Neural progenitor cell (in vitro differentiated cells): ENCODE results near the gene IRGC. TPM values are rescaled to one million over a fixed set of nuclear protein-coding genes. Genes with fewer than 3 reads are reported as not detected.

ENCODE experiments used
- DNase-seq: peaks from one replicate; pipeline ENCODE4 v3.0.0-alpha.2; 2016; ENCODE audit warnings: low spot score
- H2AFZ ChIP-seq: fragments of 200-600 bp; sonication (generic); replicated peaks from 2 replicates; pipeline ENCODE4 v1.6.1; 2016; ENCODE audit warnings: antibody characterized with exemption
- H3F3A ChIP-seq: fragments of 200-600 bp; sonication (generic); 2 replicates; pipeline ENCODE4 v1.6.1; 2016; ENCODE audit warnings: antibody characterized with exemption, low read depth
- H3K27ac ChIP-seq: fragments of 200-600 bp; sonication (generic); 2 replicates; pipeline ENCODE4 v1.5.1; 2016; ENCODE audit warnings: mild to moderate bottlenecking
- H3K27me3 ChIP-seq: fragments of 200-600 bp; sonication (generic); 2 replicates; pipeline ENCODE4 v1.6.1; 2016; ENCODE audit warnings: mild to moderate bottlenecking, moderate library complexity
- H3K36me3 ChIP-seq: fragments of 200-600 bp; sonication (generic); 2 replicates; pipeline ENCODE4 v1.5.1; 2016
- H3K4me1 ChIP-seq: fragments of 200-600 bp; sonication (generic); 2 replicates; pipeline ENCODE4 v1.6.1; 2016; ENCODE audit warnings: mixed run types
- H3K4me2 ChIP-seq: fragments of 200-600 bp; sonication (generic); 2 replicates; pipeline ENCODE4 v1.6.1; 2016
- H3K4me3 ChIP-seq: fragments of 200-600 bp; sonication (generic); 2 replicates; pipeline ENCODE4 v1.5.1; 2016
- H3K79me2 ChIP-seq: fragments of 200-600 bp; sonication (generic); 2 replicates; pipeline ENCODE4 v1.6.1; 2016; ENCODE audit warnings: low read depth
- H3K9ac ChIP-seq: fragments of 200-600 bp; sonication (generic); 2 replicates; pipeline ENCODE4 v1.6.1; 2016
- H3K9me3 ChIP-seq: fragments of 200-600 bp; sonication (generic); 2 replicates; pipeline ENCODE4 v1.5.1; 2016; ENCODE audit warnings: low read depth
- H4K20me1 ChIP-seq: fragments of 200-600 bp; sonication (generic); 2 replicates; pipeline ENCODE4 v1.6.1; 2016; ENCODE audit warnings: low read depth
- H3K27ac Mint-ChIP-seq: 3 replicates; pipeline ENCODE4 v1.8.0; 2021; ENCODE audit warnings: mixed read lengths
- H3K27me3 Mint-ChIP-seq: 2 replicates; pipeline ENCODE4 v1.8.0; 2022; ENCODE audit warnings: low read depth, mild to moderate bottlenecking, inconsistent platforms, moderate library complexity, mixed read lengths; ENCODE audit not compliant: insufficient read depth
- H3K36me3 Mint-ChIP-seq: 3 replicates; pipeline ENCODE4 v1.8.0; 2021; ENCODE audit warnings: mixed read lengths
- H3K4me1 Mint-ChIP-seq: 3 replicates; pipeline ENCODE4 v1.8.0; 2021; ENCODE audit warnings: mixed read lengths
- H3K4me3 Mint-ChIP-seq: 3 replicates; pipeline ENCODE4 v1.8.0; 2021; ENCODE audit warnings: mild to moderate bottlenecking, moderate library complexity, mixed read lengths
- H3K9me3 Mint-ChIP-seq: 3 replicates; pipeline ENCODE4 v1.8.0; 2020; ENCODE audit warnings: mixed read lengths
- EZH2 ChIP-seq: fragments of 200-600 bp; sonication (generic); IDR thresholded peaks from 2 replicates; pipeline ENCODE4 v1.6.1; 2017; ENCODE audit warnings: antibody characterized with exemption, mild to moderate bottlenecking, moderate library complexity
- EZH2phosphoT487 ChIP-seq: fragments of 200-600 bp; sonication (generic); IDR thresholded peaks from 2 replicates; pipeline ENCODE4 v1.6.1; 2017; ENCODE audit warnings: antibody characterized with exemption
- total RNA-seq: library from RNA; depleted of rRNA; stranded (reverse); fragments of >200 nt; gene quantifications from 2 replicates; pipeline ENCODE4 v1.2.3, GENCODE V29; 2015; ENCODE audit warnings: low replicate concordance
- TF ChIP-seq, protein P1 (sequence below): fragments of 200-600 bp; sonication (generic); IDR thresholded peaks from 2 replicates; pipeline ENCODE4 v1.5.1; 2017; ENCODE audit warnings: antibody characterized with exemption, mild to moderate bottlenecking

The IRGC gene
- total RNA-seq, 1 donor from 2014 or later, result not detected

DNA sequence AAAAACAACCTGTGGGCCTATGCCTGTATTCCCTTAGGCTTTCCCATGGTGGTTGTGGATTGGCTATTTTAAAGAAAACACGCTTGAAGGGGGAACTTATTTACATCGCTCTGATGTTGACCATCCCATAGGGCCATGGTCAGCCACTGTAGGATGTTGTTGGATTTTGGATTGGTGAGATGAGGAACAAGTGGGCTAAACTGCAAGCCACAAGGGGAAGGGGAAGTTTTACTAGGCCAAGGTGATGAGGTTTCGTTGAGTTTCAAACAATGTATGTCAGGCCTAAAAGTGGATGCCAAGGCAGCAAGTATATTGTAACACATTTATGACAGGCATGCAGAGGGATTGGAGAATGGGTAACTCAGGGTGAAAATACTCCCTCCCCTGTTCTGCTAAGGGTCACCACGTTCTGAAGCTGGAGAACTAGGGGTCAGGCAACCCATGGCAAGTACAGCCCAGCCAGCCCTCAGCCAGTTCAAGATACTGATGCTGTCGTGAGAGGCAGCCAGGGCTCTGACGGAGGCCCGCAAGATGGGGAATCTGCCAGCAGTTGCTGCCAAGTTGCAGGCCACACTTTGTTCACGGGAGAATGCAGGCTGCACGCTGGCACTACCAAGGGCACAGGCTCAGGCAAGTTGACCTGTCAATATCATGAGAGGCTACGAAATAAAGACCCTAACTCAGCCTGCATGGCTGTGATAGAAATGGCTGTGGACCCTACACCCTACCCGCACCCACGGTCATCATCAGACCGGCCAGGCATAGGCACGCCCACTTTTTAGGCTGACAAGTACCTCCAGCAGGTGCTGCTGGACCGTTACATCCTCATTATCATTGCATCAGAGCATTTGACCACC is 11.1 kb downstream of the IRGC start:
- no peaks in the 10 kb centered on the region for H3K9me3 Mint-ChIP-seq
- peaks cover 10% of the 10 kb centered on the region for H3K4me1 Mint-ChIP-seq
- DNase-seq, result no peak
- no peaks in the 10 kb centered on the region for H3K27me3 ChIP-seq
- H3K4me1 ChIP-seq, result no peaks in the 10 kb centered on the region
- peaks cover 21% of the 10 kb centered on the region for H3K36me3 Mint-ChIP-seq
- no peak overlapping the region for H2AFZ ChIP-seq
- H3K4me3 Mint-ChIP-seq, result no peak overlapping the region
- no peak overlapping the region for H3K27ac Mint-ChIP-seq
- no peak for TF ChIP-seq EZH2
- no peak for TF ChIP-seq EZH2phosphoT487
- TF ChIP-seq, protein P1, sequence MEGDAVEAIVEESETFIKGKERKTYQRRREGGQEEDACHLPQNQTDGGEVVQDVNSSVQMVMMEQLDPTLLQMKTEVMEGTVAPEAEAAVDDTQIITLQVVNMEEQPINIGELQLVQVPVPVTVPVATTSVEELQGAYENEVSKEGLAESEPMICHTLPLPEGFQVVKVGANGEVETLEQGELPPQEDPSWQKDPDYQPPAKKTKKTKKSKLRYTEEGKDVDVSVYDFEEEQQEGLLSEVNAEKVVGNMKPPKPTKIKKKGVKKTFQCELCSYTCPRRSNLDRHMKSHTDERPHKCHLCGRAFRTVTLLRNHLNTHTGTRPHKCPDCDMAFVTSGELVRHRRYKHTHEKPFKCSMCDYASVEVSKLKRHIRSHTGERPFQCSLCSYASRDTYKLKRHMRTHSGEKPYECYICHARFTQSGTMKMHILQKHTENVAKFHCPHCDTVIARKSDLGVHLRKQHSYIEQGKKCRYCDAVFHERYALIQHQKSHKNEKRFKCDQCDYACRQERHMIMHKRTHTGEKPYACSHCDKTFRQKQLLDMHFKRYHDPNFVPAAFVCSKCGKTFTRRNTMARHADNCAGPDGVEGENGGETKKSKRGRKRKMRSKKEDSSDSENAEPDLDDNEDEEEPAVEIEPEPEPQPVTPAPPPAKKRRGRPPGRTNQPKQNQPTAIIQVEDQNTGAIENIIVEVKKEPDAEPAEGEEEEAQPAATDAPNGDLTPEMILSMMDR, result no peak
- no peak overlapping the region for H3K4me2 ChIP-seq
- no peak overlapping the region for H3K27ac ChIP-seq
- H3K79me2 ChIP-seq, result no peaks in the 10 kb centered on the region
- H3K9ac ChIP-seq, result no peak overlapping the region
- H3K27me3 Mint-ChIP-seq, result peaks cover 5% of the 10 kb centered on the region
- no peaks in the 10 kb centered on the region for H3K9me3 ChIP-seq
- H3K36me3 ChIP-seq, result no peaks in the 10 kb centered on the region
- H4K20me1 ChIP-seq, result no peaks in the 10 kb centered on the region
- H3F3A ChIP-seq, result no peaks in the 10 kb centered on the region
- H3K4me3 ChIP-seq, result no peak overlapping the region

GRCh38 chr19:43727593-43727853 is 11.6 kb downstream of the IRGC start:
- Histone ChIP-seq H4K20me1 (no peaks in the 10 kb centered on the region), H3K4me2 (no peak overlapping the region), H3K36me3 (no peaks in the 10 kb centered on the region), H3K79me2 (no peaks in the 10 kb centered on the region), H2AFZ (no peak overlapping the region), H3K9me3 (no peaks in the 10 kb centered on the region), H3F3A (no peaks in the 10 kb centered on the region), H3K27me3 (no peaks in the 10 kb centered on the region), H3K9ac (no peak overlapping the region), H3K27ac (no peak overlapping the region), H3K4me1 (no peaks in the 10 kb centered on the region), H3K4me3 (no peak overlapping the region)
- Mint-ChIP-seq H3K9me3 (no peaks in the 10 kb centered on the region), H3K27me3 (peaks cover 5% of the 10 kb centered on the region), H3K4me3 (no peak overlapping the region), H3K27ac (no peak overlapping the region), H3K36me3 (peaks cover 27% of the 10 kb centered on the region), H3K4me1 (peaks cover 10% of the 10 kb centered on the region)
- DNase-seq, result no peak
- TF ChIP-seq, protein P1, result no peak
- no peak for TF ChIP-seq EZH2
- TF ChIP-seq EZH2phosphoT487, result no peak

DNA sequence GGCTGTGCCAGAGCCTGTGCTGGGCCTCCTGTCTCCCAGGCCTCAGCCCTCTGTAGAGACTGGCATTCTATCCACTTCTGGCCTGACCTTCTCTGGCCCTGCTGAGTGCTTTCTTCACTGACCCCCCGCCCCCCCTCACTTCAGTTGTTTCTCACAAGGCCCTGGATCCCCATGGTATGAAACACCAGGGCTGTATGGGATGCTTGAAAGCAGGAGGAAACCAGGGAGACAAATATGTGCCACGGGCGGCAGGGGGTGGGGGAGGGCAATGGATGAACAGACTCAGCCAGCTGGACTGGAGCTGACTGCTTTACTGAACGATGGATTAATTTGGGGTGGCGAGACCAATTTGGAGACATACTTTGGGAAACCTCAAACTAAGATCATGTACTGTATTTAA is 14.0 kb downstream of the IRGC start:
- H2AFZ ChIP-seq, result no peak overlapping the region
- peaks cover 10% of the 10 kb centered on the region for H3K4me1 Mint-ChIP-seq
- no peaks in the 10 kb centered on the region for H3K4me1 ChIP-seq
- H4K20me1 ChIP-seq, result no peaks in the 10 kb centered on the region
- no peaks in the 10 kb centered on the region for H3K36me3 ChIP-seq
- H3K4me3 ChIP-seq, result no peak overlapping the region
- no peaks in the 10 kb centered on the region for H3F3A ChIP-seq
- DNase-seq, result no peak
- H3K9me3 ChIP-seq, result no peaks in the 10 kb centered on the region
- no peak overlapping the region for H3K9ac ChIP-seq
- peaks cover 35% of the 10 kb centered on the region for H3K36me3 Mint-ChIP-seq
- H3K79me2 ChIP-seq, result no peaks in the 10 kb centered on the region
- H3K4me2 ChIP-seq, result no peak overlapping the region
- no peak overlapping the region for H3K27ac Mint-ChIP-seq
- H3K4me3 Mint-ChIP-seq, result no peak overlapping the region
- H3K27ac ChIP-seq, result no peak overlapping the region
- H3K27me3 Mint-ChIP-seq, result peaks cover 5% of the 10 kb centered on the region
- no peaks in the 10 kb centered on the region for H3K27me3 ChIP-seq
- TF ChIP-seq EZH2 (no peak), EZH2phosphoT487 (no peak)
- TF ChIP-seq, protein P1, result no peak
- no peaks in the 10 kb centered on the region for H3K9me3 Mint-ChIP-seq
